NCI-H1105 treated with DMSO at 0.1 percent for 48 hours (cell line): Measurements from ENCODE around the gene OR2V2.

Source experiments
- DNase-seq: peaks from one replicate; lab custom pipeline; 2025; lab: John Stamatoyannopoulos, UW

OR2V2 gene

DNA sequence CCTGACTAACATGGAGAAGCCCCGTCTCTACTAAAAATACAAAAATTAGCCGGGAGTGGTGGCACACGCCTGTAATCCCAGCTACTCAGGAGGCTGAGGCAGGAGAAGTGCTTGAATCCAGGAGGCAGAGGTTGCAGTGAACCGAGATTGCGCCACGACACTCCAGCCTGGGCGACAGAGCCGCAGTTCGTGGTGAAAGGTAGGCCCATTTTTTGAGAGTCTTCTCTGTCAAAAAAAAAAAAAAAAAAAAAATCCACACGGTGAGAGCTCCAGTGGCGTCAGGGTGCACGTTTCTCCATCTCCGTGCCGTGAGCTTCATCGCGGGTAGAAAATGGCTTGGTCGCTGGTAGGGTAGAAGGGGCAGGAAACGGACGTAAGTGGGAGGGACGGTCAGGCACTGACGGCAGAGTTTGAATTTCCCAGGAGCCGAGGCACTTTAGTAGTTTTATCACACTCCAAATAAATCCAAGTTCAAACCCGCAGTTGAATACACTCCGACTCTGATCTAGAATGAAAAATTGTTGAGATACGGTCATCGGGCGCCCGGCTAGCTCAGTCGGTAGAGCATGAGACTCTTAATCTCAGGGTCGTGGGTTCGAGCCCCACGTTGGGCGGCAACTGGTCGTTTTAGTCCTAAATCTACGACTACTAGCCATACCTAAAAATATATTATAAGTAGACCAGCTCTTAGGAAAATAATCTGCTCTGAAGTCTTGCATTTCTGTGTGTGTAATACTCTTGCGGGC is 60.0 kb downstream of the OR2V2 start:
- DNase-seq: no peak

DNA sequence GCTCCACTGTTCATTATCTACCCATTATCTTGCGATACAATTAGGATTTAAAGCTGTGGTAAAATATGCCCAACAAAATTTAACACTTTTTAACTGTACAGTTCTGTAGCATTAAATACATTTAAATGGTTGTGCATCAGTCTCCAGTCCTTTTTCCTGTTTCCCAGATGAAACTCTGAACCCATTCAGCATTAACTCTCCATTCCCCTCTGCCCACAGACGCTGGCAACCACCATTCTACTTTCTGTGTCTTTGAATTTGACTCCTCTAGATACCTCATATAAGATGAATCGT is 60.5 kb downstream of the OR2V2 start:
- no peak for DNase-seq
